ENCODE measurements around the gene DRG2.

The DRG2 gene

GRCh38 chr17:18074566-18075272 lies 13.0 kb upstream of the DRG2 start:
- no peak for DNase-seq (ENCODE audit: low read depth in 1 of 2, low spot score in 1 of 2)

- DNase-seq (ENCODE audit: low read depth in 1 of 2, low spot score in 1 of 2) = no peak
These were observed 10.8 kb upstream of the DRG2 start for GRCh38 chr17:18076936-18077335.

GRCh38 chr17:18079543-18079942 lies 8.2 kb upstream of the DRG2 start:
- no peak for DNase-seq (ENCODE audit: low read depth in 1 of 2, low spot score in 1 of 2)

GRCh38 chr17:18084256-18084655 lies 3.5 kb upstream of the DRG2 start:
- DNase-seq (ENCODE audit: low read depth in 1 of 2, low spot score in 1 of 2) = no peak

- DNase-seq (ENCODE audit: low read depth in 1 of 2, low spot score in 1 of 2) = no peak
These were observed 1.9 kb downstream of the DRG2 start for GRCh38 chr17:18089613-18090012.

- no peak for DNase-seq (ENCODE audit: low read depth in 1 of 2, low spot score in 1 of 2)
These were observed 6.1 kb downstream of the DRG2 start for GRCh38 chr17:18093616-18094408.

- DNase-seq (ENCODE audit: low read depth in 1 of 2, low spot score in 1 of 2) = no peak
These were observed 6.7 kb downstream of the DRG2 start for GRCh38 chr17:18094409-18094807.

GRCh38 chr17:18099516-18099915 lies 11.8 kb downstream of the DRG2 start:
- DNase-seq (ENCODE audit: low read depth in 1 of 2, low spot score in 1 of 2) = no peak

GRCh38 chr17:18100616-18101015 lies 12.9 kb downstream of the DRG2 start:
- DNase-seq (ENCODE audit: low read depth in 1 of 2, low spot score in 1 of 2) = no peak

GRCh38 chr17:18101828-18102227 lies 14.1 kb downstream of the DRG2 start:
- DNase-seq (ENCODE audit: low read depth in 1 of 2, low spot score in 1 of 2) = no peak

GRCh38 chr17:18102640-18103039 lies 14.9 kb downstream of the DRG2 start:
- no peak for DNase-seq (ENCODE audit: low read depth in 1 of 2, low spot score in 1 of 2)

- DNase-seq (ENCODE audit: low read depth in 1 of 2, low spot score in 1 of 2) = no peak
These were observed 17.3 kb downstream of the DRG2 start for GRCh38 chr17:18105027-18105426.

GRCh38 chr17:18105595-18105994 lies 17.8 kb downstream of the DRG2 start:
- DNase-seq (ENCODE audit: low read depth in 1 of 2, low spot score in 1 of 2) = no peak

- DNase-seq (ENCODE audit: low read depth in 1 of 2, low spot score in 1 of 2) = no peak
These were observed 18.5 kb downstream of the DRG2 start for GRCh38 chr17:18106211-18106610.

- no peak for DNase-seq (ENCODE audit: low read depth in 1 of 2, low spot score in 1 of 2)
These were observed 19.5 kb downstream of the DRG2 start for GRCh38 chr17:18107061-18107790.

- no peak for DNase-seq (ENCODE audit: low read depth in 1 of 2, low spot score in 1 of 2)
These were observed 20.2 kb downstream of the DRG2 start for GRCh38 chr17:18107971-18108370.

GRCh38 chr17:18108401-18109312 lies 20.9 kb downstream of the DRG2 start, which contains the start of gene MYO15A:
MYO15A (plus strand) TSS chr17:18108756; CDS start chr17:18118801, 10,045 bp downstream.
- DNase-seq (ENCODE audit: low read depth in 1 of 2, low spot score in 1 of 2) = no peak

GRCh38 chr17:18109935-18110485 lies 22.3 kb downstream of the DRG2 start:
- DNase-seq (ENCODE audit: low read depth in 1 of 2, low spot score in 1 of 2) = no peak

- no peak for DNase-seq (ENCODE audit: low read depth in 1 of 2, low spot score in 1 of 2)
These were observed 22.9 kb downstream of the DRG2 start for GRCh38 chr17:18110636-18111145.

GRCh38 chr17:18111330-18111971 lies 23.7 kb downstream of the DRG2 start:
- DNase-seq (ENCODE audit: low read depth in 1 of 2, low spot score in 1 of 2) = no peak
